PFSK-1 (cell line): ENCODE data around the gene CARD16. TPM values are rescaled to one million over a fixed set of nuclear protein-coding genes. Genes with fewer than 3 reads are reported as not detected.
"Not testable (repeated sequence)": the region's sequence is repeated elsewhere in the genome, so short reads cannot be mapped to it uniquely, and the experiment has no call there.

Source experiments
- FOXP2 ChIP-seq: optimal IDR thresholded peaks from 2 replicates; pipeline ENCODE3; 2011; ENCODE audit warnings: borderline replicate concordance, control low read depth, inconsistent platforms; ENCODE audit not compliant: insufficient read depth; ENCODE audit errors: extremely low read length, extremely low read depth
- POLR2AphosphoS5 ChIP-seq: IDR thresholded peaks from 2 replicates; pipeline ENCODE4 v1.6.1; 2012; ENCODE audit warnings: low read depth, mild to moderate bottlenecking, control low read depth, low read length, moderate library complexity
- SIN3A ChIP-seq: IDR thresholded peaks from 2 replicates; pipeline ENCODE4 v1.6.1; 2012; ENCODE audit warnings: mild to moderate bottlenecking, low read length, moderate library complexity, borderline replicate concordance; ENCODE audit not compliant: insufficient read depth
- TAF1 ChIP-seq: IDR thresholded peaks from 2 replicates; pipeline ENCODE4 v1.6.1; 2012; ENCODE audit warnings: low read length, control low read depth, borderline replicate concordance; ENCODE audit not compliant: insufficient read depth
- polyA plus RNA-seq: library from polyadenylated mRNA; unstranded; fragments of >200 nt; gene quantifications from one replicate; pipeline ENCODE4 v1.2.1, GENCODE V29; 2012; ENCODE audit warnings: low read depth, missing spikeins; ENCODE audit not compliant: insufficient read length
- TF ChIP-seq, protein P1 (sequence below), 2 experiments: IDR thresholded peaks; 2 replicates each; pipeline versions ENCODE4 v1.6.1 to v1.8.0; 2011 to 2012; ENCODE audit warnings: low read depth in 2 of 2, low read length in 2 of 2, control low read depth in 1 of 2, inconsistent platforms in 1 of 2, mild to moderate bottlenecking in 1 of 2, moderate library complexity in 1 of 2; ENCODE audit not compliant: insufficient read depth in 1 of 2

The CARD16 gene
- not detected for polyA plus RNA-seq

DNA sequence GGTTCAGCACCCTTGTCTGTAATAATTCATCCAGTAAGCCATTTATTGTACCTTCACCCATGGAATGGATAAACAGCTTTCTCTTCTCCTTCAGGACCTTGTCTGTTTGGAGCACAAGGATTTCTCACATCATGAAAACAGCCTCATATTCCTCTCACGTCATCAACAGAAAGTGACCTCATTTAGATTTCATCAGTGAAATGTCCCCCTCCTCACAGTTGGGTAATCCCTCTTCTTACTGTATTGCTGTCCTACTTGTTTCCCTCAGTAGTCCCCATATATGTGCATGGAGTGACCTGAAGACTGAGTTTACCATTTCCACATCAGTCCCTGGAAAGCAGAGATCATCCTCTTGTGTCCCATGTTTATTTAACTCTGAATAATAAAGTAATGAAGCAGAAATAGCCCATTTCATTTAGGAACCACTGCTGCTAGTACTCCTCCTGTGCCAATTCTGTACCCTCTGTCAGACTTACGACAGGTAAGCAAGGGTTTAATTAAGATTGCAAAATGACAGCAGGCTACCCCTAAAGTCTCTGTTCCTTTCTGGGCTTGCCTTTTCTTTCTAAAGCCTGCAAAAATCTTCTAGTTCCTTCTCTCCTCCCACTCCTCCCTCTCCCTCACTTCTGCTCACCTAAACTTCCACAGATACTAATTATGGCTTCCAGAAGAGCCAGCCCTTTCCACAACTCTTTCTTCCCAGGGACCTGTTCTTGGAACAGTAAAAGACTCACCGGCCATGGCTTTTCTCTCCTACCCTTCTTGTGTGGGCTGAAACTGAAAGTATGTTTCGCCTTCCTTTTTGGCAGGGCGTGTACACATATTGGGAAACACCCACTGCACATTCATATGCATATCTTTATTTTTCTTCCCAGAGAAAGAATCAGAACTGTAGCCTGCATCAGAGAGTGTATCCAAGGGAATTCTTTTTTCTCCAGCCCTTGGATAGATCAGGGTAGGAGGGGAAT, at the start of gene CARD16:
Gene CARD16, minus strand, starts transcription at position 779 of the 968 bp plus-strand sequence. Its CDS starts 38 bp downstream, at position 741.
- not testable (repeated sequence) for TF ChIP-seq FOXP2, SIN3A, POLR2AphosphoS5

DNA sequence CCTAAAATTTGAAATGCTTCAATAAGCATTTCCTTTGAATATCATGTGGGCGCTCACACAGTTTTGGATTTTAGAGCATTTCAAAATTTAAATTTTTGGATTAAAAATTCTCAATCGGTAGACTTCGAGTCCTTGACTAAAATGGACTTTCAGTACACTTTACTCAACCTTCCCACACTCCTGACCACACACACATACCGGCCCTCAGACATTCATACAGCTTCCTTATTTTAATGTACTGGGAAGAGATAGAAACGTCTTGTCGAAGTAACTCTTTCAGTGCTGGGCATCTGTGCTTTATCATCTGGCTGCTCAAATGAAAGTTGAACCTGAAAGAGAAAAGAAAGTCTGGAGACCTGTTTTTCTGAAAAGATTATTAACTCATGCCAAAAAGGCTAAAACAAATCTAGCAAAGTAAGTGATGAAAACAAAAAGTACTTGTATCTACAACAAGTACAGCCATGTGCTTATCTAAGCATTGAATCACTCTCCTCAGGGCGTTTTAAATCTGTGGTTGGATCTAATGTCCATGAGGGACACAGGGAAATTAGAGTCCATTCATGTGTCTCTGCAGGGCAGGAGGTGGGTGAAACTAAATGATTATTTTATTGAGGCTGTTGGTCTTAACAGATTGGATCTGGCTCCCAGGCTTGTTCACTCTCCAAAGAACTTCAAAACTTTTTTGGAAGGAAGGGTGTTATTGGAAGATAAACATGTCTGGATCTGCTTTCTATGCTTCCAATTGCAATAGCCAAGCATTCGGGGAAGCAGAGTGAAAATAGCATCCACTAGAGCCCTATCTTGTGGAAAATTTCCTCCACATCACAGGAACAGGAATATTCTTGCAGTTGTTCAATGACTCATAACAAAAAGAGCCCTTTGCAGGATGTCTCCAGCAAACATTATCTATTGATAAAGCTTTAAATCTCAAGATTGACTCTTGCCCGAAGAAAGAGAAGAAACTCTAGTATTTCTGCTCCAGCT, 47.4 kb upstream of the CARD16 start:
- TF ChIP-seq FOXP2 (no peak), SIN3A (no peak; the same call in 1 of the 2 replicates), TAF1 (no peak), POLR2AphosphoS5 (no peak)
- TF ChIP-seq, protein P1, sequence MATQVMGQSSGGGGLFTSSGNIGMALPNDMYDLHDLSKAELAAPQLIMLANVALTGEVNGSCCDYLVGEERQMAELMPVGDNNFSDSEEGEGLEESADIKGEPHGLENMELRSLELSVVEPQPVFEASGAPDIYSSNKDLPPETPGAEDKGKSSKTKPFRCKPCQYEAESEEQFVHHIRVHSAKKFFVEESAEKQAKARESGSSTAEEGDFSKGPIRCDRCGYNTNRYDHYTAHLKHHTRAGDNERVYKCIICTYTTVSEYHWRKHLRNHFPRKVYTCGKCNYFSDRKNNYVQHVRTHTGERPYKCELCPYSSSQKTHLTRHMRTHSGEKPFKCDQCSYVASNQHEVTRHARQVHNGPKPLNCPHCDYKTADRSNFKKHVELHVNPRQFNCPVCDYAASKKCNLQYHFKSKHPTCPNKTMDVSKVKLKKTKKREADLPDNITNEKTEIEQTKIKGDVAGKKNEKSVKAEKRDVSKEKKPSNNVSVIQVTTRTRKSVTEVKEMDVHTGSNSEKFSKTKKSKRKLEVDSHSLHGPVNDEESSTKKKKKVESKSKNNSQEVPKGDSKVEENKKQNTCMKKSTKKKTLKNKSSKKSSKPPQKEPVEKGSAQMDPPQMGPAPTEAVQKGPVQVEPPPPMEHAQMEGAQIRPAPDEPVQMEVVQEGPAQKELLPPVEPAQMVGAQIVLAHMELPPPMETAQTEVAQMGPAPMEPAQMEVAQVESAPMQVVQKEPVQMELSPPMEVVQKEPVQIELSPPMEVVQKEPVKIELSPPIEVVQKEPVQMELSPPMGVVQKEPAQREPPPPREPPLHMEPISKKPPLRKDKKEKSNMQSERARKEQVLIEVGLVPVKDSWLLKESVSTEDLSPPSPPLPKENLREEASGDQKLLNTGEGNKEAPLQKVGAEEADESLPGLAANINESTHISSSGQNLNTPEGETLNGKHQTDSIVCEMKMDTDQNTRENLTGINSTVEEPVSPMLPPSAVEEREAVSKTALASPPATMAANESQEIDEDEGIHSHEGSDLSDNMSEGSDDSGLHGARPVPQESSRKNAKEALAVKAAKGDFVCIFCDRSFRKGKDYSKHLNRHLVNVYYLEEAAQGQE (IDR thresholded peaks at IDR 0.05; ENCODE audit: insufficient read depth in 1 of 2, low read depth in 2 of 2, low read length in 2 of 2): no peak

DNA sequence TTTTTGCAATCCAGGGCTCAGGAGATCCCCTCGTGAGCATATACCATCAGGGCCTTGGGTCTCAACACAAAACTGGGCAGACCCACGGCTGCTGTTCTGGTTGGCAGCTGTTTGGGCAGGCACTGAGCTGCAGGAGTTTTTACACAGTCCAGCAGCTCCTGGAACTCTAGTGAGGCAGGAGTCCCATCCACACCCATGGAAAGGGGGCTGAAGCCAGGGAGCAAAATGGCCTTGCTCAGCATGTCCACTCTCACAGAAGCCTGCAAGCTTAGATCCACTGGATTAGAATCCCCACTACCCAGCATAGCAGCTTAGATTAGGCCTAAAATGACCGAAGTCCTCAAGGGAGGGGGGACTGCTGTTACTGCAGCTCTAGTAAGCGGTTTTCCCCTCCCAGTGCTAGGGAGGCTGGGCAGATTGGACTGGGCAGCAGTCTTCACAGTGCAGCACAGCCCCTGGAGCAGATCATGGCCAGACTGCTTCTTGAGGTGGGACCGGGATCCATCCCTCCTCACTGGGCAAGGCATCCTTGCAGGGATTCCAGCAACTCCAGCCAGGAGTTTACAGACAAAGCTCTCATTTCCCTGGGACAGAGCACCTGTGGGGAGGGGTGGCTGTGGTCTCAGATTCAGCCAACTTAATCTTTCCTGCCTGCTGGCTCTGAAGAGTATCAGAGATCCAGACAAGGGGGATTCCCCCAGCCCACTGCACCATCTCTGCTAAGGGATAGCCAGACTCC, 36.4 kb upstream of the CARD16 start:
- TF ChIP-seq TAF1: no peak
- no peak for TF ChIP-seq FOXP2
- TF ChIP-seq POLR2AphosphoS5: no peak
- no peak for TF ChIP-seq SIN3A
- TF ChIP-seq, protein P1 (IDR thresholded peaks at IDR 0.05; ENCODE audit: insufficient read depth in 1 of 2, low read depth in 2 of 2, low read length in 2 of 2): no peak

DNA sequence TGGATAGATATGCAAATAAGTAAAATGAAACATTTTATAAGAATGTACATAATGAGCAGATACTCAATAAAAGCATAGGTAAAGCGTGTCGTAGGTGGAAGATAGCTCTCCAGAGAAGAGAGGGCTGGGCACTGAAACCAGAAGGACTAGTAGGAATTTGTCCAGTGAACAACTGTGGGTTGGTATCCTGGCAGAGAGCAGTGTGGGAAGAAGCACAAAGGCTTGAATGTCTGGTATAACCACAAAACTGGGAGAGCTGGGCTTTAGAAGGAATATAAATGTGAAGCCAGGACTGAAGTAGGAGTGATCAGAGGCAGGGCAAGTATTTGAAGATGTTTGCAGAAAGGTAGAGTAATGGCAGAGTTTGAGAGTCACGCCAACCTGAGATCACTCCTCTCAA, 33.1 kb upstream of the CARD16 start:
- no peak for TF ChIP-seq SIN3A
- TF ChIP-seq FOXP2: no peak
- TF ChIP-seq, protein P1 (IDR thresholded peaks at IDR 0.05; ENCODE audit: insufficient read depth in 1 of 2, low read depth in 2 of 2, low read length in 2 of 2): no peak
- TF ChIP-seq TAF1: no peak
- TF ChIP-seq POLR2AphosphoS5: no peak
